Uterus (tissue), 2 donors: Measurements from ENCODE around the gene B3GALT5.

Source experiments
- CTCF ChIP-seq, 4 experiments: fragments of 200-600 bp in 2 of 4; fragments of 450-650 bp in 2 of 4; sonication (generic) in 2 of 4; IDR thresholded peaks; one replicate each; pipeline ENCODE4 v1.5.1; 2016 to 2019; ENCODE audit warnings: antibody characterized with exemption in 4 of 4, mild to moderate bottlenecking in 2 of 4, moderate library complexity in 1 of 4
- POLR2A ChIP-seq, 2 donors: fragments of 450-650 bp; IDR thresholded peaks; one replicate each; pipeline ENCODE4 v1.6.1; 2016; ENCODE audit warnings: antibody characterized with exemption in 2 of 2, mild to moderate bottlenecking in 1 of 2, moderate library complexity in 1 of 2

- TF ChIP-seq CTCF (IDR thresholded peaks at IDR 0.05) (no peak), POLR2A (IDR thresholded peaks at IDR 0.05) (no peak)
Observed at GRCh38 chr21:39625211-39625895, 12.6 kb downstream of the B3GALT5 start.
